ENCODE results near the gene LAMA4.
A peak's percentile ranks its signal among the peaks of the same experiment; 100 is the strongest.
"Not testable (repeated sequence)": the region's sequence is repeated elsewhere in the genome, so short reads cannot be mapped to it uniquely, and the experiment has no call there.

LAMA4 gene

GRCh38 chr6:112109262-112109661 lies 145.1 kb downstream of the LAMA4 start:
- no peaks in the 10 kb centered on the region for H3K27me3 ChIP-seq (ENCODE audit: control insufficient read depth, insufficient read depth, low read length)
- H3K36me3 ChIP-seq (ENCODE audit: control insufficient read depth, insufficient read depth, low read length) = no peaks in the 10 kb centered on the region
- no peaks in the 10 kb centered on the region for H3K4me1 ChIP-seq (ENCODE audit: control insufficient read depth, insufficient read depth, low read length)
- H3K9ac ChIP-seq (ENCODE audit: low read length) = no peak overlapping the region
- H3K27ac ChIP-seq (ENCODE audit: low read depth, low read length) = no peak overlapping the region
- no peak overlapping the region for H3K4me3 ChIP-seq (ENCODE audit: low read depth, low read length)
- 0 out of 2 replicates have a peak, but pooled peaks cover 3% of the 10 kb centered on the region for H3K9me3 ChIP-seq (ENCODE audit: control insufficient read depth, insufficient read depth, low read depth, low read length)

DNA sequence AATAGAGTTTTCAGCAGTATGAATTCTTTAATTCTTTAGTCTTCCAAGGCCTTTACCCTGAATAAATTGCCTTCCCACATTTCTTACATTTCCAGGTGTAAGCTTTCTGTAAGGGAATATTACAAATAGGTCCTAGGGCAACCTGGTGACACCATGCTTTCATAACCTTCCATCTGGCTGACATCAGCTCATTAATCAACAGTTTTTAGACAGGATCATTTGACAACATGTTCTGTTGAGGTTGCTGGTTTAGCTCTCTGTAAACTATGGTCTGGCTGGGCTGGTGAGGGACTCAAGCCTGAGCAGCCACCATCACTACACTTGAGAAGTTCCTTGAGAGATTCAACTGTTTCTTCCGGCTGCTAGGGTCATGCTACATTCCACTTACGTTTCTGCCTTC lies 147.8 kb downstream of the LAMA4 start:
- no peak overlapping the region for H3K27ac ChIP-seq (ENCODE audit: low read depth, low read length)
- 0 out of 2 replicates have a peak, but pooled peaks cover 4% of the 10 kb centered on the region for H3K4me1 ChIP-seq (ENCODE audit: control insufficient read depth, insufficient read depth, low read length)
- H3K9me3 ChIP-seq (ENCODE audit: control insufficient read depth, insufficient read depth, low read depth, low read length) = 0 out of 2 replicates have a peak, but pooled peaks cover 3% of the 10 kb centered on the region
- H3K27me3 ChIP-seq (ENCODE audit: control insufficient read depth, insufficient read depth, low read length) = no peaks in the 10 kb centered on the region
- no peak overlapping the region for H3K9ac ChIP-seq (ENCODE audit: low read length)
- no peak overlapping the region for H3K4me3 ChIP-seq (ENCODE audit: low read depth, low read length)
- no peaks in the 10 kb centered on the region for H3K36me3 ChIP-seq (ENCODE audit: control insufficient read depth, insufficient read depth, low read length)

- not testable (repeated sequence) for H3K9ac ChIP-seq (ENCODE audit: low read length); H3K4me1 ChIP-seq (ENCODE audit: control insufficient read depth, insufficient read depth, low read length); H3K4me3 ChIP-seq (ENCODE audit: low read depth, low read length); H3K36me3 ChIP-seq (ENCODE audit: control insufficient read depth, insufficient read depth, low read length); H3K9me3 ChIP-seq (ENCODE audit: control insufficient read depth, insufficient read depth, low read depth, low read length); H3K27ac ChIP-seq (ENCODE audit: low read depth, low read length); H3K27me3 ChIP-seq (ENCODE audit: control insufficient read depth, insufficient read depth, low read length)
Measured at GRCh38 chr6:112106026-112106425, 148.3 kb downstream of the LAMA4 start.

DNA sequence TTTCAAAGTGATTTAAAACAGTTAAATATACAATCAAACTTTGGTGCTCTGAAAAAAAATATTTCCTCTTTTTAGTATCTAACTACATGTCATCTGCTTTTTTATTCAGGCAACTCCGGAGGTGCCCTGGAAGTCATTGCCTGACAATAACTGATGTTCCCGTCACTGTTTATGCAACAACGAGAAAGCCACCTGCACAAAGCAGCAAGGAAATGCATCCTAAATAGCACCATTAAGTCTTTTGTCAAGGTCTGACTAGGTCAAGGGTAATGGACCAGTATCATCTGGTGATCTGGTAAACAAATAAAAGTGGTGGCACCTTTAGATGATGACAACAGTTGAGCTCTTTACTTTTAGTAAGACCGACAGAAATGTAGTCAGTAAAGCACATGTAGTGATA lies 153.8 kb downstream of the LAMA4 start:
- Histone ChIP-seq H3K27ac (ENCODE audit: low read depth, low read length) (peak overlapping the region; percentile 63; the same call in 1 of the 2 replicates), H3K4me1 (ENCODE audit: control insufficient read depth, insufficient read depth, low read length) (peaks cover 29% of the 10 kb centered on the region), H3K9me3 (ENCODE audit: control insufficient read depth, insufficient read depth, low read depth, low read length) (0 out of 2 replicates have a peak, but pooled peaks cover 3% of the 10 kb centered on the region), H3K9ac (ENCODE audit: low read length) (no peak overlapping the region), H3K4me3 (ENCODE audit: low read depth, low read length) (peak overlapping the region; percentile 16; the same call in 1 of the 2 replicates), H3K27me3 (ENCODE audit: control insufficient read depth, insufficient read depth, low read length) (no peaks in the 10 kb centered on the region), H3K36me3 (ENCODE audit: control insufficient read depth, insufficient read depth, low read length) (no peaks in the 10 kb centered on the region)

- Histone ChIP-seq H3K9me3 (ENCODE audit: control insufficient read depth, insufficient read depth, low read depth, low read length) (no peaks in the 10 kb centered on the region), H3K4me3 (ENCODE audit: low read depth, low read length) (no peak overlapping the region), H3K9ac (ENCODE audit: low read length) (no peak overlapping the region), H3K36me3 (ENCODE audit: control insufficient read depth, insufficient read depth, low read length) (no peaks in the 10 kb centered on the region), H3K4me1 (ENCODE audit: control insufficient read depth, insufficient read depth, low read length) (peaks cover 28% of the 10 kb centered on the region), H3K27ac (ENCODE audit: low read depth, low read length) (no peak overlapping the region), H3K27me3 (ENCODE audit: control insufficient read depth, insufficient read depth, low read length) (no peaks in the 10 kb centered on the region)
Measured at GRCh38 chr6:112096901-112097300, 157.5 kb downstream of the LAMA4 start.

GRCh38 chr6:112087916-112088315 lies 166.5 kb downstream of the LAMA4 start:
- peaks cover 18% of the 10 kb centered on the region; the same call in 1 of the 2 replicates for H3K36me3 ChIP-seq (ENCODE audit: control insufficient read depth, insufficient read depth, low read length)
- H3K9me3 ChIP-seq (ENCODE audit: control insufficient read depth, insufficient read depth, low read depth, low read length) = no peaks in the 10 kb centered on the region
- H3K27me3 ChIP-seq (ENCODE audit: control insufficient read depth, insufficient read depth, low read length) = peaks cover 5% of the 10 kb centered on the region; the same call in 1 of the 2 replicates
- peak overlapping the region; percentile 57 for H3K9ac ChIP-seq (ENCODE audit: low read length)
- H3K27ac ChIP-seq (ENCODE audit: low read depth, low read length) = no peak overlapping the region
- peak overlapping the region; percentile 94 for H3K4me3 ChIP-seq (ENCODE audit: low read depth, low read length)
- H3K4me1 ChIP-seq (ENCODE audit: control insufficient read depth, insufficient read depth, low read length) = no peaks in the 10 kb centered on the region

GRCh38 chr6:112087136-112087911 lies 167.0 kb downstream of the LAMA4 start, which contains the start of the genes FAM229B and TUBE1:
Gene FAM229B, plus strand, starts transcription at chr6:112087591. Its CDS starts 11,693 bp downstream, at chr6:112099284.
Gene TUBE1, minus strand, starts transcription at chr6:112087482. Its CDS starts 48 bp downstream, at chr6:112087434.
- H3K4me1 ChIP-seq (ENCODE audit: control insufficient read depth, insufficient read depth, low read length) = no peaks in the 10 kb centered on the region
- peak within 1 kb of the TSS; percentile 94 for H3K4me3 ChIP-seq (ENCODE audit: low read depth, low read length)
- H3K9ac ChIP-seq (ENCODE audit: low read length) = peak within 1 kb of the TSS; percentile 77
- H3K36me3 ChIP-seq (ENCODE audit: control insufficient read depth, insufficient read depth, low read length) = peaks cover 21% of the 10 kb centered on the region; the same call in 1 of the 2 replicates
- H3K9me3 ChIP-seq (ENCODE audit: control insufficient read depth, insufficient read depth, low read depth, low read length) = no peaks in the 10 kb centered on the region
- peaks cover 5% of the 10 kb centered on the region; the same call in 1 of the 2 replicates for H3K27me3 ChIP-seq (ENCODE audit: control insufficient read depth, insufficient read depth, low read length)
- H3K27ac ChIP-seq (ENCODE audit: low read depth, low read length) = peak within 1 kb of the TSS; percentile 10; the same call in 1 of the 2 replicates

GRCh38 chr6:112086744-112087135 lies 167.6 kb downstream of the LAMA4 start:
- H3K9me3 ChIP-seq (ENCODE audit: control insufficient read depth, insufficient read depth, low read depth, low read length) = no peaks in the 10 kb centered on the region
- no peaks in the 10 kb centered on the region for H3K4me1 ChIP-seq (ENCODE audit: control insufficient read depth, insufficient read depth, low read length)
- peak overlapping the region; percentile 10; the same call in 1 of the 2 replicates for H3K27ac ChIP-seq (ENCODE audit: low read depth, low read length)
- peak overlapping the region; percentile 94 for H3K4me3 ChIP-seq (ENCODE audit: low read depth, low read length)
- peaks cover 5% of the 10 kb centered on the region; the same call in 1 of the 2 replicates for H3K27me3 ChIP-seq (ENCODE audit: control insufficient read depth, insufficient read depth, low read length)
- H3K36me3 ChIP-seq (ENCODE audit: control insufficient read depth, insufficient read depth, low read length) = peaks cover 24% of the 10 kb centered on the region; the same call in 1 of the 2 replicates
- peak overlapping the region; percentile 77 for H3K9ac ChIP-seq (ENCODE audit: low read length)

GRCh38 chr6:112085286-112086065 lies 168.9 kb downstream of the LAMA4 start:
- H3K4me3 ChIP-seq (ENCODE audit: low read depth, low read length) = no peak overlapping the region
- H3K27ac ChIP-seq (ENCODE audit: low read depth, low read length) = no peak overlapping the region
- H3K36me3 ChIP-seq (ENCODE audit: control insufficient read depth, insufficient read depth, low read length) = peaks cover 26% of the 10 kb centered on the region; the same call in 1 of the 2 replicates
- H3K27me3 ChIP-seq (ENCODE audit: control insufficient read depth, insufficient read depth, low read length) = peaks cover 5% of the 10 kb centered on the region; the same call in 1 of the 2 replicates
- no peak overlapping the region for H3K9ac ChIP-seq (ENCODE audit: low read length)
- no peaks in the 10 kb centered on the region for H3K4me1 ChIP-seq (ENCODE audit: control insufficient read depth, insufficient read depth, low read length)
- H3K9me3 ChIP-seq (ENCODE audit: control insufficient read depth, insufficient read depth, low read depth, low read length) = no peaks in the 10 kb centered on the region

DNA sequence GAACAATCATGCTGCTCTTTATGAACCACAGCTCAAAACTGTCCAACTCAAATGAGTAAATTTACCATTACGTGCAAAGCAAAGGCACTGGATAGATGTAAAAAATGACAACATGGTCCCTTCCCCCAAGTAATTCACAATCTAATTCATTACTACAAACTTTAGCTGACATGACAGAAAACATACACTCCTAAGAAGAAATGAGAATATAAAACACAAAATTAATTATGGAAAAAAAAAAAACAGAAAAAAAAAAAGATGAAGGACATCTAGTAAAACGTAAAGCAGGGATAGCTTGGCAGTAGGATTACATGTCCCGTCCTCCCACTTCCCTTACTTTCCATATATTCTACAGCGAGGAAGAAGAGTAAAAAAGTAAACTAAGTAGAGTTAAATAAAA lies 172.8 kb downstream of the LAMA4 start:
- H3K4me3 ChIP-seq (ENCODE audit: low read depth, low read length) = no peak overlapping the region
- no peaks in the 10 kb centered on the region for H3K27me3 ChIP-seq (ENCODE audit: control insufficient read depth, insufficient read depth, low read length)
- H3K9me3 ChIP-seq (ENCODE audit: control insufficient read depth, insufficient read depth, low read depth, low read length) = no peaks in the 10 kb centered on the region
- no peak overlapping the region for H3K9ac ChIP-seq (ENCODE audit: low read length)
- peaks cover 58% of the 10 kb centered on the region for H3K36me3 ChIP-seq (ENCODE audit: control insufficient read depth, insufficient read depth, low read length)
- no peaks in the 10 kb centered on the region for H3K4me1 ChIP-seq (ENCODE audit: control insufficient read depth, insufficient read depth, low read length)
- H3K27ac ChIP-seq (ENCODE audit: low read depth, low read length) = no peak overlapping the region
